Ectodermal cell (in vitro differentiated cells): ENCODE data around the gene CFAP299.

Experiments
- H3K27ac ChIP-seq: 2 replicates; pipeline ENCODE4 v1.7.0; 2013; ENCODE audit warnings: mild to moderate bottlenecking, low read depth, low read length; ENCODE audit not compliant: insufficient read depth, poor library complexity, severe bottlenecking
- H3K27me3 ChIP-seq: 2 replicates; pipeline ENCODE4 v1.7.0; 2013; ENCODE audit warnings: mild to moderate bottlenecking, low read length; ENCODE audit not compliant: insufficient read depth, control insufficient read depth, poor library complexity, severe bottlenecking
- H3K36me3 ChIP-seq: one replicate; pipeline ENCODE4 v1.7.0; 2013; ENCODE audit warnings: low read length; ENCODE audit not compliant: control insufficient read depth, insufficient read depth
- H3K4me1 ChIP-seq: one replicate; pipeline ENCODE4 v1.7.0; 2013; ENCODE audit warnings: low read length; ENCODE audit not compliant: control insufficient read depth, insufficient read depth
- H3K4me3 ChIP-seq: 2 replicates; pipeline ENCODE4 v1.7.0; 2013; ENCODE audit warnings: low read depth, low read length, control low read depth; ENCODE audit not compliant: insufficient read depth
- H3K9me3 ChIP-seq: 2 replicates; pipeline ENCODE4 v1.7.0; 2013; ENCODE audit warnings: mild to moderate bottlenecking, low read length, moderate library complexity; ENCODE audit not compliant: control insufficient read depth
- WGBS, 2 experiments: methylation state at CpG; one replicate each; pipeline ENCODE4 v1.1.7; 2013; ENCODE audit warnings: missing lambda C conversion rate in 2 of 2; 5-methylcytosine and 5-hydroxymethylcytosine counted together

Gene CFAP299

DNA sequence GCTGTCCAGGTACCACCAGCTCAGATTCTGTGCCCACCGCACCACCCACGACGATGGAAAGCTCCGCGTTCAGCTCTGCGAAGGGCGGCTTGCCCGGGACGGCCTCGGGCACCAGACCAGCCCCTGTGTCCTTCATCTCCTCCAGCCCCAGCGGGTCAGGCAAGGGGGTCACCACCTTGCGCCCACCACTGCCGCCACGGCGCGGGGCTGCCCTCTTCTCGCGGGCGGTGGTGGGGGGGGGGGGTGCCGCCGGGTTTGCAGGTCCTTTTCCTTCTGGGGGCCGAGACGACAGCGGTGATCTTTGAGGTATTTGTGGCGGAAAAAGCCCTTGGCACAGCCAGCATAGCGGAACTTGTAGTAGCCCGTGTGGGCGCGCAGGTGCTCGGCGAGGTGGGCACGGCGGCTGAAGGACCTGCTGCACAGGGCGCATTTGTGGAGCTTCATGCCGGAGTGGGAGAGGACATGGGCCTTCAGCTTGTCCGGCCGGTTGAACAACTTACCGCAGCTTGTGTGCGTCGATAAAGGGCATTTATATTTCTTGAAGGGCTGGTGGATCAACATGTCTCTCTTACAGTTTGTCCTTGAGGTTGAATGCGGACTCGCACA, 50.9 kb downstream of the CFAP299 start:
- Histone ChIP-seq H3K27ac (no peak overlapping the region), H3K4me3 (no peak overlapping the region), H3K9me3 (no peaks in the 10 kb centered on the region), H3K27me3 (no peaks in the 10 kb centered on the region), H3K36me3 (no peaks in the 10 kb centered on the region), H3K4me1 (no peaks in the 10 kb centered on the region)
- WGBS, 2 experiments, result 96% methylated on average over 42 of the region's 42 CpGs

DNA sequence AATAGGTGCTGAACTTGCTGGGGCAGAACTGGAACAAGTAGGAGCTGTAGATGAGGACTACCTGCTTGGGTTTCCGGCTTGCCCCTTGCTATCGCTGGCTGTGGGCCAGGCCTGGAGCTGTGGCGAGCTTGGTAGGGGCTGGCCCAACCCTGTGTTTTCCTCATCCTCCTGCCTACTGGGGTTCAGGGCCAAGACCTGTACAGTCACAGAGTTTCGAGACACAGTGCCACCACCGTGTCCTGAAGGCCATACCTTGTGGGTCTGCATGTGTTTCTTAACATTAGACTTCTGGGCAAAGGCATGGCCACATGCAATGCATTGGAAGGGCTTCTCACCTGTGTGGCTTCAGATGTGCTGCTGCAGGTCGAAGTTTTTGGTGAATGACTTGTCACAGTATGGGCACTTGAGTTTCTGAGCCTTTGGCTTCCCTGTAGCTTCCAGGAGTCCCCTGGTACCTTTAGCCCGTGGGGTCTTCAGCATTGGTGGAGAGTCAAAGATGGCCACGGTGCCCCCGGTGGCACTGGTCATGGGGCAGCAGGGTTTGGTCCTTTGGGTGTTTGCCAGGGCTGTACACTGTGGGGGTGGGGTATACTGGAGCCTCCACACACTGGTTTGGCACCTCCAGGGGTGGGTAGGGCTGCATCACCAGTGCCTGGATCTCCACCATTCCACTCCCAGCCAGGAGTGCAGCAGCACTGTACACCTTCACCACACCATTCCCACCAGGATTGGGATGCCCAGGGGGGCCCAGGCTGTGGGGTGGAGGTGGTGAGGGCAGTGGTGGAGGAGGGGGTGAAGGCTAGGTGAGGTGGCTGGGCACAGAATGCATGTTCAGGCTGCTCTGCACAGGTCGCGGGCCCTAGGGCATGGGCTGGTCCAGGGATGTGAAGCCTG, 52.1 kb downstream of the CFAP299 start:
- Histone ChIP-seq H3K4me3 (no peak overlapping the region), H3K36me3 (no peaks in the 10 kb centered on the region), H3K9me3 (no peaks in the 10 kb centered on the region), H3K4me1 (no peaks in the 10 kb centered on the region), H3K27ac (no peak overlapping the region), H3K27me3 (no peaks in the 10 kb centered on the region)
- WGBS, 2 experiments, result 93 to 94% methylated on average over 11 of the region's 11 CpGs

DNA sequence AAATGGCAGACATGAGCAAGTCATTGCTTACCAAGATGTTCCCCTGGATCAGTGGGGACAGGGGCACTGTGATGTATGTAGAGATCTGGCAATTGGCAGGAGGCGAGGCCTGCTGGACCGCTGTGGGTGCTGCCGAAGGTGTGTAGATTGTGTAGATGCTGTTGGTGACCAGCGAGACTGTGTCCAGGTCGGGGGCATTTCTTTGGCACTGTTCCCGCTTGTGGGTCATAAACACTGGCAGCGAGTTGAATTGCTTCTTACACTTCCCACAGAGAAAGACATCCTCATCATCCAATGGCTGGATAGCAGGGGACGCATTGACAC, 52.7 kb downstream of the CFAP299 start:
- WGBS, 2 experiments, result 82 to 85% methylated on average over 8 of the region's 8 CpGs
- H3K27ac ChIP-seq, result no peak overlapping the region
- no peaks in the 10 kb centered on the region for H3K4me1 ChIP-seq
- H3K9me3 ChIP-seq, result no peaks in the 10 kb centered on the region
- no peak overlapping the region for H3K4me3 ChIP-seq
- no peaks in the 10 kb centered on the region for H3K36me3 ChIP-seq
- no peaks in the 10 kb centered on the region for H3K27me3 ChIP-seq

DNA sequence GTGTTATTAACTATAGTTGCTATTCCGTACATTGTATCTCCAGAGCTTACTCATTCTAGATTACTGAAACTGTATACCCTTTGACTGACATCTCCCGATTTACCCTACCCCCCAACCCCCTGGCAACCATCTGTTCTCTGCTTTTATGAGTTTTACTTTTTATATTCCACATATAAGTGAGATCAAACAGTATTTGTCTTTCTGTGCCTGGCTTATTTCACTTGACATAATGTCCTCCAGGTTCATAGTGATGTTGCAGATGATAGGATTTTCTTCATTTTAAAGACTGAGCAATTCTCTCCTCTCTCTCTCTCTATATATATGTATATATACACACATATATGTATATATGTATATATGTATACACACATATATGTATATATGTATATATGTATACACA, 54.6 kb downstream of the CFAP299 start:
- Histone ChIP-seq H3K9me3 (no peaks in the 10 kb centered on the region), H3K36me3 (no peaks in the 10 kb centered on the region), H3K27me3 (no peaks in the 10 kb centered on the region), H3K4me3 (no peak overlapping the region), H3K4me1 (no peaks in the 10 kb centered on the region), H3K27ac (no peak overlapping the region)
- WGBS, 2 experiments, result 97 to 100% methylated on average over 1 to 2 of the region's 2 CpGs

DNA sequence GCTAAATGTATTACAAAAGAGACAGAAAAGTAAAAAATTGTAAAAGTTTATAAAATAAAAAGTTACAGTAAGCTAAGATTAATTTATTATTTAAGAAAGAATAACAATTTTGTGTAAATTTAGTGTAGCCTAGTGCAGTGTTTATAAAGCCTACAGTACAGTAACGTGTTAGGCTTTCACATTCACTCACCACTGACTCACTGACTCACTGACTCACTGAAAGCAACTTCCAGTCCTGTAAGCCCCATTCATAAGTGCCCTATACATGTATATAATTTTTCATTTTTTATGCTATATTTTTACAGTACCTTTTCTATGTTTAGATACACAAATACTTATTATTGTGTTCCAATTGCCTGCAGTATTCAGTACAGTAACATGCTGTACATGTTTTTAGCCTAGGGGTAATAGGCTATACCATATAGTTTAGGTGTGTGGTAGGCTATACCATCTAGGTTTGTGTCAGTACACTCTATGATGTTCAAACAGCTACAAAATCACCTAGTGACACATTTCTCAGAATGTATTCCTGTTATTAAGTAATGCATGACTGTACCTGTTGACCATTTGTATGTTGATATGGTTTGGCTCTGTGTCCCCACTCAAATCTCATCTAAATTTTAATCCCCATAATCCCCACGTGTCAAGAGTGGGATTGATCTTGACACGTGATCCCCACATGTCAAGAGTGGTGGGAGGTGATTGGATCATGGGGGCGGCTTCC, 57.9 kb downstream of the CFAP299 start:
- no peaks in the 10 kb centered on the region for H3K27me3 ChIP-seq
- no peaks in the 10 kb centered on the region for H3K4me1 ChIP-seq
- H3K36me3 ChIP-seq, result no peaks in the 10 kb centered on the region
- no peak overlapping the region for H3K4me3 ChIP-seq
- H3K27ac ChIP-seq, result no peak overlapping the region
- 88 to 96% methylated on average over 3 to 4 of the region's 4 CpGs for WGBS, 2 experiments
- no peaks in the 10 kb centered on the region for H3K9me3 ChIP-seq

DNA sequence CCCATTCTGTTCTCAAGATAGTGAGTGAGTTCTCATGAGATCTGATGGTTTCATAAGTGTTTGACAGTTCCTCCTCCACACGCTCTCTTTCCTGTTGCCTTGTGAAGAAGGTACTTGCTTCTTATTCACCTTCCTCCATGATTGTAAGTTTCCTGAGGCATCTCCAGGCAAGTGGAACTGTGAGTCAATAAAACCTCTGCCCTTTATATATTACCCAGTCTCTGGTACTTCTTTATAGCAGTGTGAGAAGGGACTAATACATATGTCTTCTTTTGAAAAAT, 58.4 kb downstream of the CFAP299 start:
- H3K27ac ChIP-seq, result no peak overlapping the region
- H3K36me3 ChIP-seq, result no peaks in the 10 kb centered on the region
- no peaks in the 10 kb centered on the region for H3K9me3 ChIP-seq
- no peaks in the 10 kb centered on the region for H3K4me1 ChIP-seq
- WGBS, 2 experiments, result 89 to 96% methylated on average over 1 of the region's 1 CpG
- no peak overlapping the region for H3K4me3 ChIP-seq
- H3K27me3 ChIP-seq, result no peaks in the 10 kb centered on the region

DNA sequence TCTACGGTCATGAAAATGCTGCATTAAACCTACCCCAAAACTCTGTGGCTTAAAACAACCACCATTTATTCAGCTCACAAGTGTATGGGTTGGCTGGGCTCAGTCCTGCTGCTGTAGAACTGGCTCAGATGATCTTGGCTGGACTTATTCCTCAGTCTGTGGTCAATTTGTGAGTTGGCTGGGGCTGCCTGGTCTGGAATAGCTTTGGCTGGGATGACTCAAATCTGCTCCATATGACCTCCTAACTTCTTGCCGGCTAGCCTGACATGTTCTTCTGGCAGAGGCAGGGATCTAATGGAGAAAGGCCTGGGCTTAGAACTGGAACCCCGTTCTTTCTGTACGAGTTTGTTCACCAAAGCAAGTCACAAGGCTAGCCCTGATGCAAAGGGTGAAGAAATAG, 71.7 kb downstream of the CFAP299 start:
- Histone ChIP-seq H3K36me3 (no peaks in the 10 kb centered on the region), H3K9me3 (no peaks in the 10 kb centered on the region), H3K27ac (no peak overlapping the region), H3K27me3 (no peaks in the 10 kb centered on the region), H3K4me1 (no peaks in the 10 kb centered on the region), H3K4me3 (no peak overlapping the region)
- WGBS, 2 experiments, result 92 to 94% methylated on average over 4 of the region's 4 CpGs

DNA sequence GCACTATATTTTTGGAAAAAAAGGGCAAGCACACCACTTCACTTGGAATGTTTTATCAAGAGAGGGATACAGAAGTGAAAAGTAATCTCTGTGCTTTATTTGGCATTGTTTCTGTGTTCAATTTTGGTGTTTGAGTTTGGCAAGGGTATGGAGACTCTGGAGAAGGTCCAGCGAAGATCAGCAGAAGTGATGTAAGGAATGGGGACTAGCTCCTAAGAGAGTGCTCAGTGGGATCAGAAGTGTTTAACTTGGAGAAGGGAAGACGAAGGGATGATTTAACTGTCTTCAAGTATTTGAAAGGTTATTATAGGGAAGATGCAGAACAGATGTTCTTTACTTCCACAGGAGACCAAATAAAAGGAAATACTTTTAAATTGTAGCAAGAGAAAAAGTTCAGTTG, 74.3 kb downstream of the CFAP299 start:
- Histone ChIP-seq H3K9me3 (no peaks in the 10 kb centered on the region), H3K27ac (no peak overlapping the region)
- WGBS, 2 experiments, result 90 to 94% methylated on average over 2 of the region's 2 CpGs

DNA sequence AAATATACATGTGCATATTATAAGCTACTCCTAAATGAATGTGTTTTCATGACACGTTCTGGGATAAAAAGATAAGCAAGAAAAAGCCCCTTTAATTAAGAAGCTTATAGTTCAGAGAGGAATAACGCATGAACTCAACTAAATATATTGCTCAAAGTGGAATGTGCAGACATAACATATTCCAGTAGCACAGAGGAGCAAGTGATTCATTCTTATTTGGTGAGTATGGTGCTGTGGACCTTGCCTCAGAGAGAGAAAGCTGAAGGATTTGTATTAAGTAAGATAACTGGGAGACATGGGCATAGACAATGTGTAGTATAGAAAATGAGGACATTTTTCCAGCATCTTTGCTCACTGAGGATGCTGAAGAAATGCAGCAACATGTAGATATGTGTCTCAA, 76.8 kb downstream of the CFAP299 start:
- H3K27me3 ChIP-seq, result no peaks in the 10 kb centered on the region
- no peak overlapping the region for H3K27ac ChIP-seq
- H3K4me1 ChIP-seq, result no peaks in the 10 kb centered on the region
- H3K4me3 ChIP-seq, result no peak overlapping the region
- 90% methylated on average over 2 of the region's 2 CpGs for WGBS, 2 experiments
- no peaks in the 10 kb centered on the region for H3K9me3 ChIP-seq
- no peaks in the 10 kb centered on the region for H3K36me3 ChIP-seq

More for the DNA sequence above, 74.3 kb downstream of the CFAP299 start:
- no peak overlapping the region for H3K4me3 ChIP-seq
- no peaks in the 10 kb centered on the region for H3K36me3 ChIP-seq
- no peaks in the 10 kb centered on the region for H3K4me1 ChIP-seq
- no peaks in the 10 kb centered on the region for H3K27me3 ChIP-seq

DNA sequence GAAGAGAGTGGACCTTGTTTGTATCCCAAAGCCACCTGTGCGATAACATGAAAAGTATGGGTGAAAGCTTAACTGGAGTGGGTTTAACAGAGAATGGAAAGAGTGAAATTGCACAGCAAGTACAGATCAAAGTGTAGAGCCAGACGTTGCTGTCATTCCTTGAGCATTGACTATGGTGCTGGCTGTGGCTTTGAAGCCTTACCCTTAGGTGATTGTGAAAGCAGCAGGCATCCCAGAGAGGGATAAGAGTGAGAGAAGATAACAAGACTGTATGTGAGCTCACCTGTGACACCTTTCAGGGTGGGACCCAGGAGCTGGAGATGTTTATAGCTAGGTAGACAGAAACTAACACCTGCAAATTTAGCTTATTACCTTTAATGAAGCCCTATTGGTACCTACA, 77.6 kb downstream of the CFAP299 start:
- WGBS, 2 experiments, result 39 to 44% methylated on average over 2 of the region's 2 CpGs

More for the DNA sequence above, 77.6 kb downstream of the CFAP299 start:
- H3K36me3 ChIP-seq, result no peaks in the 10 kb centered on the region
- H3K27ac ChIP-seq, result no peak overlapping the region
- no peaks in the 10 kb centered on the region for H3K4me1 ChIP-seq
- no peak overlapping the region for H3K4me3 ChIP-seq
- no peaks in the 10 kb centered on the region for H3K9me3 ChIP-seq
- no peaks in the 10 kb centered on the region for H3K27me3 ChIP-seq
